Loucy (cell line): ENCODE measurements around the gene PRAMEF5.
"Not testable (repeated sequence)": the region's sequence is repeated elsewhere in the genome, so short reads cannot be mapped to it uniquely, and the experiment has no call there.

Source experiments
- H2AFZ ChIP-seq: fragments of 200-600 bp; sonication (generic); 2 replicates; pipeline ENCODE4 v1.6.0; 2016; ENCODE audit warnings: antibody characterized with exemption, mild to moderate bottlenecking, low read length, moderate library complexity
- H3F3A ChIP-seq: fragments of 200-600 bp; 2 replicates; pipeline ENCODE4 v1.6.0; 2016; ENCODE audit warnings: antibody characterized with exemption, low read depth, mild to moderate bottlenecking
- H3K27me3 ChIP-seq: fragments of 200-600 bp; sonication (generic); 2 replicates; pipeline ENCODE4 v1.6.1; 2014; ENCODE audit warnings: low read length, mild to moderate bottlenecking; ENCODE audit not compliant: insufficient read depth, poor library complexity, severe bottlenecking
- H3K36me3 ChIP-seq: fragments of 200-600 bp; sonication (generic); 2 replicates; pipeline ENCODE4 v1.6.1; 2016; ENCODE audit warnings: low read length; ENCODE audit not compliant: insufficient read depth
- H3K4me1 ChIP-seq: fragments of 200-600 bp; sonication (generic); 2 replicates; pipeline ENCODE4 v1.5.1; 2014; ENCODE audit warnings: low read length, mild to moderate bottlenecking; ENCODE audit not compliant: insufficient read depth, poor library complexity, severe bottlenecking
- H3K4me2 ChIP-seq: fragments of 200-600 bp; sonication (generic); 2 replicates; pipeline ENCODE4 v1.6.0; 2014; ENCODE audit warnings: antibody characterized with exemption, low read length, low read depth, mild to moderate bottlenecking; ENCODE audit not compliant: poor library complexity, severe bottlenecking
- H3K4me3 ChIP-seq: fragments of 200-600 bp; sonication (generic); 2 replicates; pipeline ENCODE4 v1.5.1; 2014; ENCODE audit warnings: low read length, mild to moderate bottlenecking, mixed read lengths; ENCODE audit not compliant: poor library complexity, severe bottlenecking
- H3K79me2 ChIP-seq: fragments of 200-600 bp; sonication (generic); 2 replicates; pipeline ENCODE4 v1.6.1; 2014; ENCODE audit warnings: low read length; ENCODE audit not compliant: insufficient read depth
- H3K9ac ChIP-seq: fragments of 200-600 bp; sonication (generic); 2 replicates; pipeline ENCODE4 v1.6.0; 2014; ENCODE audit warnings: mild to moderate bottlenecking, low read depth, low read length, moderate library complexity; ENCODE audit not compliant: poor library complexity, severe bottlenecking
- H3K9me2 ChIP-seq: fragments of 200-600 bp; sonication (generic); replicated peaks from 2 replicates; pipeline ENCODE4 v1.6.1; 2016; ENCODE audit warnings: low read depth, low read length, mixed read lengths
- H3K9me3 ChIP-seq: fragments of 200-600 bp; sonication (generic); 2 replicates; pipeline ENCODE4 v1.6.1; 2014; ENCODE audit warnings: mild to moderate bottlenecking, antibody characterized with exemption, low read length, low read depth; ENCODE audit not compliant: insufficient read depth
- H4K20me1 ChIP-seq: fragments of 200-600 bp; sonication (generic); 2 replicates; pipeline ENCODE4 v1.6.0; 2014; ENCODE audit warnings: antibody characterized with exemption, low read length, mild to moderate bottlenecking; ENCODE audit not compliant: insufficient read depth, poor library complexity, severe bottlenecking
- TF ChIP-seq, protein P1 (sequence below): fragments of 200-600 bp; sonication (generic); conservative IDR thresholded peaks from 2 replicates; pipeline ENCODE4 v1.5.1; 2014; ENCODE audit warnings: mild to moderate bottlenecking, antibody characterized with exemption, low read length

Gene PRAMEF5

DNA sequence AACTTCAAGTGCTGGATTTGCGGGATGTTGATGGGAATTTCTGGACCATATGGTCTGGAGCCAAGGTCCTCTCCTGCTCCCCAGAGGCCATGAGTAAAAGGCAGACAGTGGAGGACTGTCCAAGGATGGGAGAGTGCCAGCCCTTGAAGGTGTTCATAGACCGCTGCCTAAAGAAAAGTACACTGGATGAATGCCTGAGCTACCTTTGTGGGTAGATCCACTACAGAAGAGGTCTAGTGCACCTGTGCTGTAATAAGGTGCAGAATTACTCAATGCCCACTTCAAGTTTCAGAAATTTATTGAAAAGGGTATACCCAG, 7.5 kb upstream of the PRAMEF5 start:
- not testable (repeated sequence) for H3K4me1 ChIP-seq, H3K27me3 ChIP-seq, H3K4me2 ChIP-seq, H4K20me1 ChIP-seq, H2AFZ ChIP-seq, H3K4me3 ChIP-seq, H3K9ac ChIP-seq, H3K79me2 ChIP-seq, H3F3A ChIP-seq, H3K9me2 ChIP-seq, H3K9me3 ChIP-seq, H3K36me3 ChIP-seq

DNA sequence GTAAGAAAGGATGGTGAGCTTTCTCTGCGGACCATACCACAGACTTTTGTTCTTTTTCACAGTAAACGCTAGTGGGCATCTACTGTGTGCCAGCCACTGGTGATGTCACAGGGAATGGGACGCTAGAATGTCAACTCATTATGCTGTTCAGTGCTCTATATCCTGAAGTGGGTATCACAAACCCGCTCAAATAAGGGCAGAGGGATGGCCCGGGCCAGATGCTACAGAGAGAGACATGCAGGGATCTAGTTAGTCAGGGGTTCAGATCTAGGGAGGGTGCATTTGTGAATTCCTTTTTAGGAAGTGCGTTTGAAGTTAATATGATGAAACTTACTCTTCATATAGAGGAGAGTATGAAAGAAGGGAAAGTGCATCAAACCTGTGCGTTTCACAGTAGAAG, 6.9 kb upstream of the PRAMEF5 start:
- not testable (repeated sequence) for H3K4me3 ChIP-seq, H3K9ac ChIP-seq, H3F3A ChIP-seq, H3K9me3 ChIP-seq, H2AFZ ChIP-seq, H3K27me3 ChIP-seq, H3K36me3 ChIP-seq, H4K20me1 ChIP-seq, H3K4me1 ChIP-seq, H3K4me2 ChIP-seq, H3K9me2 ChIP-seq, H3K79me2 ChIP-seq

DNA sequence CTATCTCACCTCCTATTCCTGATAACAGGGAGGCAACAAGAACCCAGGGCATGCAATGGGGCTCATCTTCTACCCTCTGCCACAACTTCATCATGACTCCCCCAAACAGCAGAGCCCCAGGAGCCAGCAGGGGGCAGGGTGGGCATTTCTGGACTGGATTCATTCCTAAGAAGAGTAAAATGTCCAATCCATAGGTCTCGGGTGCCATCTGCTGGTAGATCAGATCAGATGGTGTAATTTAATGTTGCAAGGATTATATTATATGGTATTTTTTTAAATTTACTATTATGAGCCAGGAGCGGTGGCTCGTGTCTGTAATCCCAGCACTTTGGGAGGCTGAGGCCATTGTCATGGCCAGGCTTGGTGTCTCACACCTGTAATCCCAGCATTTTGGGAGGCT, 11.1 kb downstream of the PRAMEF5 start:
- not testable (repeated sequence) for H3K4me2 ChIP-seq, H3K36me3 ChIP-seq, H3K4me1 ChIP-seq, H3K9me3 ChIP-seq, H3K9ac ChIP-seq, H3K4me3 ChIP-seq, H3K79me2 ChIP-seq, H3K9me2 ChIP-seq, H3F3A ChIP-seq, H4K20me1 ChIP-seq, H3K27me3 ChIP-seq, H2AFZ ChIP-seq

DNA sequence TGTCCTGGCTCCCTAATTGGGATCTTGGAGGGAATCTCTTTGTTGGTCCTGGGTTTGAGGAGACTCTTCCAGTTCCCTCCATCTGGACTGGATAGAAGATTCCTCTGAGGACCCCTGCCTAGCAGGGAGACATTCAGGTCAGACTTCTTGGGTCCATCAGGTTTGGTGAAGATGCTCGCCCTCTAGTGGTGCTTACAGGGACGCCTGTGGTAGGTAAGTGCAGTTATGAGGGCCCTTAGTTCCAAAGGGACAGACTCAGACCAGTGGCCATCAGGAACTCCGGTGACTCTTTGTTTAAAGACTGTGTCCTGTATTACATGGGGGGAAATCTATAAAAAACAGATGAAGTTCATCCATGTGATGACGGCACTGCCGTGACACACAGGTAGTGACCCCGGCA, 23.0 kb downstream of the PRAMEF5 start:
- H3K4me2 ChIP-seq, H3K27me3 ChIP-seq, H3K4me1 ChIP-seq, H3K9me2 ChIP-seq, H4K20me1 ChIP-seq, H2AFZ ChIP-seq, H3K79me2 ChIP-seq, H3K4me3 ChIP-seq, H3K9ac ChIP-seq, H3F3A ChIP-seq, H3K36me3 ChIP-seq, H3K9me3 ChIP-seq: not testable (repeated sequence)
- TF ChIP-seq, protein P1, sequence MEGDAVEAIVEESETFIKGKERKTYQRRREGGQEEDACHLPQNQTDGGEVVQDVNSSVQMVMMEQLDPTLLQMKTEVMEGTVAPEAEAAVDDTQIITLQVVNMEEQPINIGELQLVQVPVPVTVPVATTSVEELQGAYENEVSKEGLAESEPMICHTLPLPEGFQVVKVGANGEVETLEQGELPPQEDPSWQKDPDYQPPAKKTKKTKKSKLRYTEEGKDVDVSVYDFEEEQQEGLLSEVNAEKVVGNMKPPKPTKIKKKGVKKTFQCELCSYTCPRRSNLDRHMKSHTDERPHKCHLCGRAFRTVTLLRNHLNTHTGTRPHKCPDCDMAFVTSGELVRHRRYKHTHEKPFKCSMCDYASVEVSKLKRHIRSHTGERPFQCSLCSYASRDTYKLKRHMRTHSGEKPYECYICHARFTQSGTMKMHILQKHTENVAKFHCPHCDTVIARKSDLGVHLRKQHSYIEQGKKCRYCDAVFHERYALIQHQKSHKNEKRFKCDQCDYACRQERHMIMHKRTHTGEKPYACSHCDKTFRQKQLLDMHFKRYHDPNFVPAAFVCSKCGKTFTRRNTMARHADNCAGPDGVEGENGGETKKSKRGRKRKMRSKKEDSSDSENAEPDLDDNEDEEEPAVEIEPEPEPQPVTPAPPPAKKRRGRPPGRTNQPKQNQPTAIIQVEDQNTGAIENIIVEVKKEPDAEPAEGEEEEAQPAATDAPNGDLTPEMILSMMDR = 0 out of 2 replicates have a peak, but pooled peaks have one; percentile 12

DNA sequence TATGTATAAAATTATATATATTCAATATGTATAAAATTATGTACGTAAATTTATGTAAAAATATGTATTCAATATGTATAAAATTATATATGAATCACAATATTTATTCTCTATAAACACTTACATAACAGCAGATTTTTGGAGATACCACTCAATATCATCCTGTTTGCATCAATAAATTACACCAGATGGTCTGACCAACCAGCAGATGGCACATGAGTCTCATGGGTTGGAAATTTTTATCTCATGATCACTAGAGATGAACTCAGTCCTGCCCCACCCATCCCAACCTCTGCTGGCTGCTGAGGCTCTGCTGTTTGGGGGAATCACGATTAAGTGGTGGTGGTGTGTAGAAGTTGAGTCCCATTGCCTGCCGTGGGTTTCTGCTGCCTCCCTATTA, 25.6 kb downstream of the PRAMEF5 start:
- H3K36me3 ChIP-seq, H3K4me2 ChIP-seq, H3K9ac ChIP-seq: not testable (repeated sequence)

DNA sequence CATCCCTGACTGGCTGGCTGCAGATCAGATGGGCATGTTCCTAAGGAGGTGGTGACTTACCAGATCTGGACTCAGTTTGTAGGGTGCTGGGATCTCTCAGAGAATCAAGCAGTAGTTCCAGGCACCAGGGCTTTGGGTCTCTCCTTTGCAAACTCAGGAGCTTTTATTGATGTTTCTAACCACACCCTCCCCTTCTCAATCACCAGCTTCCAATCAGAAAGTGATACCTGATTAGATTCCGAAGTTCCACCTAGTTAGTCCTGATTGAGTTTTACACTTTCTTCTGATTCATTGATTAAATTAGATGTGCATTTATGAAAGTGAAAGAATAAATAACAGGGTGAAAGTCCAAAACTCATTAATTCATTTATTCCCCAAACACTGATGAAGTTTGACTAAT, 31.0 kb downstream of the PRAMEF5 start, which contains the start of gene PRAMEF8:
TSS of gene PRAMEF8 (minus strand) at position 101 of the 400 bp plus-strand sequence. CDS start 1,046 bp downstream, outside the sequence.
- H2AFZ ChIP-seq, H3K4me1 ChIP-seq, H3K79me2 ChIP-seq, H3K4me2 ChIP-seq, H3K9me3 ChIP-seq, H3K9me2 ChIP-seq, H3K9ac ChIP-seq, H4K20me1 ChIP-seq, H3K4me3 ChIP-seq, H3K36me3 ChIP-seq, H3K27me3 ChIP-seq, H3F3A ChIP-seq: not testable (repeated sequence)

More for the DNA sequence above, 25.6 kb downstream of the PRAMEF5 start:
- H3K79me2 ChIP-seq, H3F3A ChIP-seq, H2AFZ ChIP-seq, H4K20me1 ChIP-seq, H3K4me1 ChIP-seq, H3K27me3 ChIP-seq, H3K9me2 ChIP-seq, H3K9me3 ChIP-seq, H3K4me3 ChIP-seq: not testable (repeated sequence)

DNA sequence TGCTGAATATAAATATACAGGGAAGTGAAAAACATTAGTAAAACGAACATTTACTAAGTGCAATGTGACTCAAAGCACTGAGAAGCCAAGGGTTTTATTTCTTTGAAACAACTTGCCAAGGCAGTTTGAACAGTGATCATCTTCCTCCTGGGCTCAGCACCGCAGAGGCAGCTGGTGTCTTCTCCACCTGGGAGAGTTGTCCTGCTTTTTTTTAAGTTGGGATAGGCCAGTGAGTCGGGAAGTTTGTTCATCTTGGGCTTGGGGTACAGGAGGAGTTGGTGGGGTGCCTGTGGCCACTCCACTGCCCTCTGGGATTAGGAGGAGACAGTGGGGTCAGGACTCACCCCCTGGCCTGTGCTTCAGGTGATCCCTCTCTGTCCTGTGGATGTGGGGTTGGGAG, 35.0 kb downstream of the PRAMEF5 start:
- not testable (repeated sequence) for H2AFZ ChIP-seq, H3K4me3 ChIP-seq, H3K36me3 ChIP-seq, H4K20me1 ChIP-seq, H3F3A ChIP-seq, H3K9ac ChIP-seq, H3K4me1 ChIP-seq, H3K9me2 ChIP-seq, H3K4me2 ChIP-seq, H3K79me2 ChIP-seq, H3K9me3 ChIP-seq, H3K27me3 ChIP-seq
